Activated CD4-positive, alpha-beta T cell treated with anti-CD3 and anti-CD28 coated beads, Interleukin-2, amount 10 ng/mL, durations not matched to agents 7 days and 5 days (primary cell): ENCODE data around the gene ITGB4. TPM values are rescaled to one million over a fixed set of nuclear protein-coding genes. Genes with fewer than 3 reads are reported as not detected.

Source experiments
- CTCF ChIA-PET: fragments of 350-600 bp; sonication (Branson Sonifier 250); formaldehyde crosslinking; loops from one replicate; lab custom pipeline; 2021; ENCODE audit warnings: antibody characterized with exemption; lab: Charles Lee
- POLR2A ChIA-PET: fragments of 350-600 bp; sonication (Branson Sonifier 250); formaldehyde crosslinking; loops from one replicate; lab custom pipeline; 2021; ENCODE audit warnings: antibody characterized with exemption; lab: Charles Lee
- DNase-seq: peaks from one replicate; pipeline ENCODE4 v3.0.0-alpha.2; 2020
- H3K27ac Mint-ChIP-seq: one replicate; pipeline ENCODE4 v1.8.0; 2021; ENCODE audit warnings: mild to moderate bottlenecking, moderate library complexity, mixed read lengths
- H3K27me3 Mint-ChIP-seq: one replicate; pipeline ENCODE4 v1.8.0; 2021; ENCODE audit warnings: mixed read lengths
- H3K36me3 Mint-ChIP-seq: one replicate; pipeline ENCODE4 v1.8.0; 2021; ENCODE audit warnings: low read depth, mixed read lengths
- H3K4me1 Mint-ChIP-seq: one replicate; pipeline ENCODE4 v1.8.0; 2021; ENCODE audit warnings: mixed read lengths
- H3K4me3 Mint-ChIP-seq: one replicate; pipeline ENCODE4 v1.8.0; 2021; ENCODE audit warnings: mild to moderate bottlenecking, moderate library complexity, mixed read lengths
- H3K9me3 Mint-ChIP-seq: one replicate; pipeline ENCODE4 v1.8.0; 2021; ENCODE audit warnings: mixed read lengths
- total RNA-seq, 2 experiments: library from RNA; stranded (reverse); gene quantifications; one replicate each; pipeline ENCODE4 v1.2.3, GENCODE V29; 2021

The ITGB4 gene
- total RNA-seq, 2 experiments from 2014 or later = 0.55 to 0.96 TPM

GRCh38 chr17:75751676-75752404, 30.6 kb downstream of the ITGB4 start:
- no peaks in the 10 kb centered on the region for H3K9me3 Mint-ChIP-seq
- no peak overlapping the region for H3K27ac Mint-ChIP-seq
- DNase-seq = no peak
- peaks cover 26% of the 10 kb centered on the region for H3K4me1 Mint-ChIP-seq
- H3K4me3 Mint-ChIP-seq = no peak overlapping the region
- ChIA-PET POLR2A (no interaction called here), CTCF (interaction anchor here (0.5 to 5.3 kb wide), 10 partner anchors 11 to 154 kb away, joined by 3 to 82 read pairs (median 22); partner anchors contain the start of gene SMIM5)
- no peaks in the 10 kb centered on the region for H3K36me3 Mint-ChIP-seq
- H3K27me3 Mint-ChIP-seq = peaks cover 2% of the 10 kb centered on the region

DNA sequence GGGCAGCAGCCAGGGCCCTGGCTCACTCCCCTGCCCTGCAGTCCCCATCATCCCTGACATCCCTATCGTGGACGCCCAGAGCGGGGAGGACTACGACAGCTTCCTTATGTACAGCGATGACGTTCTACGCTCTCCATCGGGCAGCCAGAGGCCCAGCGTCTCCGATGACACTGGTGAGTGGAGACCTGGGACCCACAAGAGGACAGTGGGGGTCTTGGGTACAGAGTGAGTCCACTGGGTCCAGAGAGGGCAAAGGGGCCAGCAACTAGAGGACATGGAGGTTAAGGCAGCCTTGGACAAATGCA, 31.1 kb downstream of the ITGB4 start:
- Mint-ChIP-seq H3K36me3 (no peaks in the 10 kb centered on the region), H3K27ac (peak overlapping the region; percentile 64), H3K4me1 (peaks cover 26% of the 10 kb centered on the region), H3K9me3 (no peaks in the 10 kb centered on the region), H3K4me3 (no peak overlapping the region), H3K27me3 (peaks cover 2% of the 10 kb centered on the region)
- no peak for DNase-seq
- CTCF ChIA-PET = interaction anchor here (0.5 to 4.0 kb wide), 13 partner anchors 10 to 791 kb away, joined by 3 to 34 read pairs (median 9); partner anchors contain the start of genes GALK1, SMIM5 and UNK
- POLR2A ChIA-PET = no interaction called here

DNA sequence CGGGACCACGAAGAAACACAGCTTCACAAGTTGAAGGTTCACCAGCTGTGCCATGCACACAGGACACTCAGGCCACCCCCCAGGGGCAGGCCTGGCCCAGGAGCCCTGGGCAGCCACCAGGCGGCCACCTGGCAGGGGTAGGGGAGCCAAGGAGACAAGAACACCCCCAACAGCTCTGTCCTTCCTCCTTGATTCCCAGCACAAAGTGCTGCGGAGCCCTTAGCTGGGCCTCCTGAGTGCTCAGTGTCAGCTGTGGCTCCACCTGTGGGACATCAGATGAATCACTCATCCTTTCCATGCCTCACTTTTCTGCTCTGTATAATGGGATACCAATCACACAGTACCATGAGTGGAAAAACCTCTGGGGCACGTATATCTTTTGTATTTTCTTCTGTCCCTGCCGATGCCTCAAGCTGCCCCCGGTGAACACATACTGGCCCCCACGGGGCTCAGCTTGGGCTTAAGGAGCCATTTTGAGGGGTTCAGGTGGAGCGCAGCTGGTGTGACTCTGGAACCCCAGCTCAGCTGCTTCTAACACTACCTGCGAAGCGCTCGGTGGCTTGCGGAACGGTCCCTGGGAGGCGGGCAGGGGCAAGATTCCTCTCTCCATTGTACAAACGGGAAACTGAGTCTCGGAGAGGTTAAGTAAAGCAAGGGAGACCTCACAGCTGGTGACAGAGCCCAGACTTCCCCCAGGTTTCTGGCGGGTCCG, 31.7 kb downstream of the ITGB4 start:
- peaks cover 2% of the 10 kb centered on the region for H3K27me3 Mint-ChIP-seq

DNA sequence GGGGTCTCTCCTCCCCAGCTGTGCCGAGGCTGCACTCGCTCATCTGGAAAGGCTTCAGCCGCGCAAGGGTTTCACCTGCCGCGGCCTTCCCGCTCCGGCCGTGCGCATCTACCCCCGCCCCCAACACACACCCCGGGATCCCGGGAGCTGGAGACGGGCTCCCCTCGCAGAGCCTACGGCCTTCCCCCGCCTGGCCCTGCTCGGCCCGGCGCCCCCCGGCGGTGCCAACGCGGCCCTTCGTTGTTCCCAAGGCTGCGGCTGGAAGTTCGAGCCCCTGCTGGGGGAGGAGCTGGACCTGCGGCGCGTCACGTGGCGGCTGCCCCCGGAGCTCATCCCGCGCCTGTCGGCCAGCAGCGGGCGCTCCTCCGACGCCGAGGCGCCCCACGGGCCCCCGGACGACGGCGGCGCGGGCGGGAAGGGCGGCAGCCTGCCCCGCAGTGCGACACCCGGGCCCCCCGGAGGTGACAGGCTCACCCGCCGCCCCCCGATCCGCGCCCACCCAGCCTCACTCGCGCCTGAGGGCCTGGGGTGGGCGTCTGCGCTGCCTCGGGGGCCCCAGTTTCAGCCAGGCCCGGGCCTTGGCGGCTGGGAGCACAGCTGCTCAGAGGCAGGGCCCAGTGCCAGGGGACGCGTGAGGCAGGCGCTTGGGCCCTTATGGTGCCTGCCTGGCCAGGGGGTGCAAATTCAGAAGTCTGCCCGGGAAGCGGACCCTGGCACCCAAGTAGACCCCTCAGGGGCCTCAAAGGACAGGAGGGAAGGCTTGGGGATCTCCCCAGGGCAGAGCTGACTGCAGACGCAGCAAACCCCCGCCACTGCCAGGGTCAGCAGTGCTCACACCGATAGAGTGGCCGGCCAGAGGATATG, 32.5 kb downstream of the ITGB4 start:
- H3K9me3 Mint-ChIP-seq = no peaks in the 10 kb centered on the region
- H3K27ac Mint-ChIP-seq = peak overlapping the region; percentile 66
- peak overlapping the region; percentile 53 for H3K4me3 Mint-ChIP-seq
- peaks cover 2% of the 10 kb centered on the region for H3K27me3 Mint-ChIP-seq
- CTCF ChIA-PET = interaction anchor here (0.5 to 4.0 kb wide), 75 partner anchors 9 to 1042 kb away, joined by 3 to 34 read pairs (median 4); partner anchors contain the start of genes CDR2L, EXOC7, GALK1 and ITGB4
- no peaks in the 10 kb centered on the region for H3K36me3 Mint-ChIP-seq
- peaks cover 22% of the 10 kb centered on the region for H3K4me1 Mint-ChIP-seq
- POLR2A ChIA-PET = interaction anchor here (0.6 to 1.2 kb wide), 3 partner anchors 23 to 31 kb away, joined by 3 to 5 read pairs (median 4); partner anchors contain the start of gene UNK
- peak; percentile 62 for DNase-seq

More for the DNA sequence above, 31.7 kb downstream of the ITGB4 start:
- H3K27ac Mint-ChIP-seq = peak overlapping the region; percentile 66
- DNase-seq = no peak
- no peaks in the 10 kb centered on the region for H3K9me3 Mint-ChIP-seq
- no peaks in the 10 kb centered on the region for H3K36me3 Mint-ChIP-seq
- POLR2A ChIA-PET = interaction anchor here (0.8 kb wide), 1 partner anchor 27 kb away, joined by 5 read pairs; a partner anchor contains a TSS
- H3K4me1 Mint-ChIP-seq = peaks cover 22% of the 10 kb centered on the region
- H3K4me3 Mint-ChIP-seq = peak overlapping the region; percentile 53
- CTCF ChIA-PET = interaction anchor here (0.5 to 4.0 kb wide), 74 partner anchors 9 to 1043 kb away, joined by 3 to 34 read pairs (median 4); partner anchors contain the start of genes CDR2L, EXOC7, GALK1 and ITGB4

DNA sequence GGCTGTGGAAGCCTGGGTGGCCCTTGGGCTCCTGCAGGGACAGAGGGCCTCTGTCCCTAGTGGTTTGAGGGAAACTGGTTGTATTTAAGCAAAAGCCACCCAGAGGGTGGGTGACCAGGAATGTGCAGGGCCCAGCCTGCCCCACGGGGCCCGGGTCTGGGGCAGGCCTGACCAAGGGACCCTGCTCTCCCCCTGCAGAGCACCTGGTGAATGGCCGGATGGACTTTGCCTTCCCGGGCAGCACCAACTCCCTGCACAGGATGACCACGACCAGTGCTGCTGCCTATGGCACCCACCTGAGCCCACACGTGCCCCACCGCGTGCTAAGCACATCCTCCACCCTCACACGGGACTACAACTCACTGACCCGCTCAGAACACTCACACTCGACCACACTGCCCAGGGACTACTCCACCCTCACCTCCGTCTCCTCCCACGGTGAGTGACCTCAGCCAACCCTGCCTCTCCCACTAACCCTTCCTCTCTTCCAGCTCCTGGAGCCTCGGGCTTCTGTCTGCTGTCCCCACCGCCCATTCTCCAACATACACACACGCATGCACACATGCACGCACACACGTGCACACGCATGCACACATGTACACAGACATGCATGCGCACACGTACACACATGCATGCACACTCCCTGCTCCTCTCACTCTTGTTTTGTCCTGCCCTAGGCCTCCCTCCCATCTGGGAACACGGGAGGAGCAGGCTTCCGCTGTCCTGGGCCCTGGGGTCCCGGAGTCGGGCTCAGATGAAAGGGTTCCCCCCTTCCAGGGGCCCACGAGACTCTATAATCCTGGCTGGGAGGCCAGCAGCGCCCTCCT, 33.3 kb downstream of the ITGB4 start:
- Mint-ChIP-seq H3K27ac (peak overlapping the region; percentile 86), H3K36me3 (no peaks in the 10 kb centered on the region), H3K4me3 (peak overlapping the region; percentile 50), H3K4me1 (peaks cover 21% of the 10 kb centered on the region), H3K9me3 (no peaks in the 10 kb centered on the region), H3K27me3 (peaks cover 2% of the 10 kb centered on the region)
- ChIA-PET CTCF (interaction anchor here (0.9 to 4.0 kb wide), 25 partner anchors 8 to 220 kb away, joined by 3 to 34 read pairs (median 4); partner anchors contain the start of genes GALK1, ITGB4, SMIM5 and UNK), POLR2A (interaction anchor here (1.2 kb wide), 1 partner anchor 30 kb away, joined by 4 read pairs; the partner anchor contains the start of gene UNK)
- DNase-seq = no peak

DNA sequence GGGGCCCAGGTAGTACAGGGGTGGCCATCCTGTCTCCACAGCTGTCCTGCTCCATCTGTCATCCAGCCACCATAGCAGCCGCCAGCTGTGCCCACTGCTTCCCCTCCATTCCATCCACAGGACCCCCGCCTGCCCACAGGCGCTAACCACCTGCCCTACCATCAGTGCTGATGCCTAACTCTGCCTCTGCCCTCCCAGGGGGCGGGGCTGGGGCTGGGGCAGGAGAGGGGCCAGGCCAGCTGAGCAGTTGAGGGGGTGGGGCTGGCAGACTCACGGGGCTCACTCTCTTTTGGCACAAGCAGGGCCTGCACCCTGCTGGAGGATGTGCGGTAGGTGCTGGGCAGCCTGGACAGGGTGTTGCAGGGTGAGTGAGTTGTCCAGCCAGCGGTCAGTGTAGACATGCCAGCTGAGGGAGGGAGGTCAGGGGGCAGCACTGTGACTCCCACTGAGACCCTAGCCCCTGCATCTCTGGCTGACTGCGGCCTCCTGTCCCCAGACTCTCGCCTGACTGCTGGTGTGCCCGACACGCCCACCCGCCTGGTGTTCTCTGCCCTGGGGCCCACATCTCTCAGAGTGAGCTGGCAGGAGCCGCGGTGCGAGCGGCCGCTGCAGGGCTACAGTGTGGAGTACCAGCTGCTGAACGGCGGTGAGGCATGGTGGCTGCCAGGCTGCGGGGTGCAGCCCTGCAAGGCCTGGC, 34.1 kb downstream of the ITGB4 start:
- CTCF ChIA-PET = interaction anchor here (0.9 to 4.0 kb wide), 4 partner anchors 7 to 123 kb away, joined by 3 to 34 read pairs (median 4); partner anchors contain the start of gene GALK1
- DNase-seq = no peak
- Mint-ChIP-seq H3K27me3 (peaks cover 2% of the 10 kb centered on the region), H3K9me3 (no peaks in the 10 kb centered on the region), H3K4me3 (peak overlapping the region; percentile 50), H3K36me3 (no peaks in the 10 kb centered on the region), H3K27ac (peak overlapping the region; percentile 32), H3K4me1 (peaks cover 15% of the 10 kb centered on the region)
- POLR2A ChIA-PET = interaction anchor here (1.2 kb wide), 1 partner anchor 29 kb away, joined by 4 read pairs; the partner anchor contains the start of gene UNK

- Mint-ChIP-seq H3K36me3 (no peaks in the 10 kb centered on the region), H3K9me3 (no peaks in the 10 kb centered on the region), H3K27ac (no peak overlapping the region), H3K4me1 (peaks cover 15% of the 10 kb centered on the region), H3K4me3 (no peak overlapping the region), H3K27me3 (no peaks in the 10 kb centered on the region)
- ChIA-PET POLR2A (no interaction called here), CTCF (interaction anchor here (0.5 to 1.3 kb wide), 5 partner anchors 8 to 123 kb away, joined by 3 to 4 read pairs (median 3); partner anchors contain the start of genes GALK1 and UNC13D)
- no peak for DNase-seq
These were observed 34.7 kb downstream of the ITGB4 start for GRCh38 chr17:75755990-75756389.

- Mint-ChIP-seq H3K4me1 (peaks cover 15% of the 10 kb centered on the region), H3K36me3 (no peaks in the 10 kb centered on the region), H3K9me3 (no peaks in the 10 kb centered on the region), H3K4me3 (no peak overlapping the region), H3K27me3 (no peaks in the 10 kb centered on the region), H3K27ac (no peak overlapping the region)
- POLR2A ChIA-PET = no interaction called here
- DNase-seq = no peak
- CTCF ChIA-PET = interaction anchor here (0.5 to 1.3 kb wide), 4 partner anchors 9 to 124 kb away, joined by 3 read pairs; partner anchors contain the start of gene UNC13D
These were observed 35.3 kb downstream of the ITGB4 start for GRCh38 chr17:75756451-75757085.

DNA sequence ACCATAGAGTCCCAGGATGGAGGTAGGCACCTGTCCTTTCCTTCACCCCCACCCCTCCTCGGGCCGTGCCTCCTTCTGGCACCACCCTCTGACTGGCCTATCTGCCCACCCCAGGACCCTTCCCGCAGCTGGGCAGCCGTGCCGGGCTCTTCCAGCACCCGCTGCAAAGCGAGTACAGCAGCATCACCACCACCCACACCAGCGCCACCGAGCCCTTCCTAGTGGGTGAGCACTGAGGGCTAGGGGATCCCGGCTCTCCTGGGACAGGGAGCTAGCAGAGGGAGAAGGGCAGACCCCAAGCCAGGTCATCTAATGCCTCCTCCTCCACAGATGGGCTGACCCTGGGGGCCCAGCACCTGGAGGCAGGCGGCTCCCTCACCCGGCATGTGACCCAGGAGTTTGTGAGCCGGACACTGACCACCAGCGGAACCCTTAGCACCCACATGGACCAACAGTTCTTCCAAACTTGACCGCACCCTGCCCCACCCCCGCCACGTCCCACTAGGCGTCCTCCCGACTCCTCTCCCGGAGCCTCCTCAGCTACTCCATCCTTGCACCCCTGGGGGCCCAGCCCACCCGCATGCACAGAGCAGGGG, 35.9 kb downstream of the ITGB4 start:
- Mint-ChIP-seq H3K4me1 (peaks cover 15% of the 10 kb centered on the region), H3K27ac (no peak overlapping the region), H3K27me3 (no peaks in the 10 kb centered on the region), H3K36me3 (no peaks in the 10 kb centered on the region), H3K9me3 (no peaks in the 10 kb centered on the region), H3K4me3 (no peak overlapping the region)
- POLR2A ChIA-PET = no interaction called here
- CTCF ChIA-PET = interaction anchor here (1.0 kb wide), 1 partner anchor 37 kb away, joined by 7 read pairs; no protein-coding TSS in a partner anchor
- no peak for DNase-seq
